ENCODE data around the gene PCDHGB6.
"Not testable (repeated sequence)": the region's sequence is repeated elsewhere in the genome, so short reads cannot be mapped to it uniquely, and the experiment has no call there.

Gene PCDHGB6

DNA sequence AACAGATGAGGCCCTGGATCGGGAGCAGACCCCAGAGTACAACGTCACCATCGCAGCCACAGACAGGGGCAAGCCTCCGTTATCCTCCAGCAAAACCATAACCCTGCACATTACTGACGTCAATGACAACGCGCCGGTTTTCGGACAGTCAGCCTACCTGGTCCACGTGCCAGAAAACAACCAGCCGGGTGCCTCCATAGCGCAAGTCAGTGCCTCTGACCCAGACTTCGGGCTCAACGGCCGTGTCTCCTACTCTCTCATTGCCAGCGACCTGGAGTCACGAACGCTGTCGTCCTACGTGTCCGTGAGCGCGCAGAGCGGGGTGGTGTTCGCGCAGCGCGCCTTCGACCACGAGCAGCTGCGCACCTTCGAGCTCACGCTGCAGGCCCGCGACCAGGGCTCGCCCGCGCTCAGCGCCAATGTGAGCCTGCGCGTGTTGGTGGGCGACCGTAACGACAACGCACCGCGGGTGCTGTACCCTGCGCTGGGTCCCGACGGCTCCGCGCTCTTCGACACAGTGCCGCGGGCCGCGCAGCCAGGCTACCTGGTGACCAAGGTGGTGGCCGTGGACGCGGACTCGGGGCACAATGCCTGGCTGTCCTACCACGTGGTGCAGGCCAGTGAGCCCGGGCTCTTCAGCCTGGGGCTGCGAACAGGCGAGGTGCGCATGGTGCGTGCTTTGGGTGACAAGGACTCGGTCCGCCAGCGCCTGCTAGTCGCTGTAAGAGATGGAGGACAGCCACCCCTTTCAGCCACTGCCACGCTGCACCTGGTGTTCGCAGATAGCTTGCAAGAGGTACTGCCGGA lies 11.5 kb downstream of the PCDHGB6 start:
- ATAC-seq (no peak), DNase-seq (no peak)

DNA sequence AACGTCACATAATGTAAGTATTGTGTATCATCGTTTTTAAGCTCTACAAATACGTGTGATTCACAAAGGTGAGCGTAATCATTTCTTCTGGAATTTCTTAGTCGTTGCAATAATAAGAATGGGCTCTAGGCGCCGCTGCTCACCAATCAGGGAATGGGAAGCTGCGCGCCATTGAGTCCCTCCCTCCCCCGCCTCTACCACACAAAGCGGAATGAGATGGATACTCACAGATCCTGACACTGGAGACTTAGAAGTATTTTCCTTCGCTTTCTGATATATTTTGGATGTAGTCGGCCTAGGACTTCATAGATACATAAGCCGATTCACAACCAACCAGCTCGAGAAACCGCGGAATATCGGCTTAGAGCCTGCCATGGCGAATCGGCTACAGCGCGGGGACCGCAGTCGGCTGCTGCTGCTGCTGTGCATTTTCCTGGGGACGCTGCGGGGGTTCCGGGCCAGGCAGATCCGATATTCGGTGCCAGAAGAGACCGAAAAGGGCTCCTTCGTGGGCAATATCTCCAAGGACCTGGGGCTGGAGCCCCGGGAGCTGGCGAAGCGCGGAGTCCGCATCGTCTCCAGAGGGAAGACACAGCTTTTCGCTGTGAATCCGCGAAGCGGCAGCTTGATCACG lies 13.2 kb downstream of the PCDHGB6 start, which contains the start of gene PCDHGA11:
PCDHGA11 (plus strand) TSS at position 197 of the 634 bp plus-strand sequence; CDS start at position 374, 177 bp downstream.
- DNase-seq (peak; percentile 62), ATAC-seq (no peak)

GRCh38 chr5:141421489-141421855 lies 13.7 kb downstream of the PCDHGB6 start:
- DNase-seq, result no peak
- no peak for ATAC-seq

DNA sequence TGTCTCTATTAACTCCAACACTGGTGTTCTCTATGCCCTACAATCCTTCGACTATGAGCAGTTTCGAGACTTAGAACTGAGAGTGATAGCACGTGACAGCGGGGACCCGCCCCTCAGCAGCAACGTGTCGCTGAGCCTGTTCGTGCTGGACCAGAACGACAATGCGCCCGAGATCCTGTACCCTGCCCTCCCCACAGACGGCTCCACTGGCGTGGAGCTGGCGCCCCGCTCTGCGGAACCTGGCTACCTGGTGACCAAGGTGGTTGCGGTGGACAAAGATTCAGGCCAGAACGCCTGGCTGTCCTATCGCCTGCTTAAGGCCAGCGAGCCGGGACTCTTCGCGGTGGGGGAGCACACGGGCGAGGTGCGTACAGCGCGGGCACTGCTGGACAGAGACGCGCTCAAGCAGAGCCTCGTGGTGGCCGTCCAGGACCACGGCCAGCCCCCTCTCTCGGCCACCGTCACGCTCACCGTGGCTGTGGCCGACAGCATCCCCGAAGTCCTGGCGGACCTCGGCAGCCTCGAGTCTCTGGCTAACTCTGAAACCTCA lies 15.0 kb downstream of the PCDHGB6 start:
- ATAC-seq (no peak), DNase-seq (no peak)

GRCh38 chr5:141427783-141428426 lies 20.1 kb downstream of the PCDHGB6 start:
- ATAC-seq (no peak), DNase-seq (no peak)

DNA sequence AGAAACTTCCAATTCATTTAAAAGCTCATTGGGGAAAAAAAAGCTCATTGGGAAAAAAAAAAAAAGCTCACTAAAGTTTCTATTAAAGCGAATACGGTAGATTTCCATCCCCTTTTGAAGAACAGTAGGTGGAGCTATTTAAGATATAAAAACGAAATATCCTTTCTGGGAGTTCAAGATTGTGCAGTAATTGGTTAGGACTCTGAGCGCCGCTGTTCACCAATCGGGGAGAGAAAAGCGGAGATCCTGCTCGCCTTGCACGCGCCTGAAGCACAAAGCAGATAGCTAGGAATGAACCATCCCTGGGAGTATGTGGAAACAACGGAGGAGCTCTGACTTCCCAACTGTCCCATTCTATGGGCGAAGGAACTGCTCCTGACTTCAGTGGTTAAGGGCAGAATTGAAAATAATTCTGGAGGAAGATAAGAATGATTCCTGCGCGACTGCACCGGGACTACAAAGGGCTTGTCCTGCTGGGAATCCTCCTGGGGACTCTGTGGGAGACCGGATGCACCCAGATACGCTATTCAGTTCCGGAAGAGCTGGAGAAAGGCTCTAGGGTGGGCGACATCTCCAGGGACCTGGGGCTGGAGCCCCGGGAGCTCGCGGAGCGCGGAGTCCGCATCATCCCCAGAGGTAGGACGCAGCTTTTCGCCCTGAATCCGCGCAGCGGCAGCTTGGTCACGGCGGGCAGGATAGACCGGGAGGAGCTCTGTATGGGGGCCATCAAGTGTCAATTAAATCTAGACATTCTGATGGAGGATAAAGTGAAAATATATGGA lies 22.7 kb downstream of the PCDHGB6 start, which contains the start of gene PCDHGA12:
PCDHGA12 (plus strand) TSS at position 176 of the 782 bp plus-strand sequence; CDS start at position 429, 253 bp downstream.
- ATAC-seq, result no peak

DNA sequence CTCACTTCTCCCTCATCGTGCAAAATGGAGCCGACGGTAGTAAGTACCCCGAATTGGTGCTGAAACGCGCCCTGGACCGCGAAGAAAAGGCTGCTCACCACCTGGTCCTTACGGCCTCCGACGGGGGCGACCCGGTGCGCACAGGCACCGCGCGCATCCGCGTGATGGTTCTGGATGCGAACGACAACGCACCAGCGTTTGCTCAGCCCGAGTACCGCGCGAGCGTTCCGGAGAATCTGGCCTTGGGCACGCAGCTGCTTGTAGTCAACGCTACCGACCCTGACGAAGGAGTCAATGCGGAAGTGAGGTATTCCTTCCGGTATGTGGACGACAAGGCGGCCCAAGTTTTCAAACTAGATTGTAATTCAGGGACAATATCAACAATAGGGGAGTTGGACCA lies 23.5 kb downstream of the PCDHGB6 start:
- ATAC-seq, result no peak

More for the DNA sequence above, 22.7 kb downstream of the PCDHGB6 start, which contains the start of gene PCDHGA12:
- DNase-seq, result no peak

DNA sequence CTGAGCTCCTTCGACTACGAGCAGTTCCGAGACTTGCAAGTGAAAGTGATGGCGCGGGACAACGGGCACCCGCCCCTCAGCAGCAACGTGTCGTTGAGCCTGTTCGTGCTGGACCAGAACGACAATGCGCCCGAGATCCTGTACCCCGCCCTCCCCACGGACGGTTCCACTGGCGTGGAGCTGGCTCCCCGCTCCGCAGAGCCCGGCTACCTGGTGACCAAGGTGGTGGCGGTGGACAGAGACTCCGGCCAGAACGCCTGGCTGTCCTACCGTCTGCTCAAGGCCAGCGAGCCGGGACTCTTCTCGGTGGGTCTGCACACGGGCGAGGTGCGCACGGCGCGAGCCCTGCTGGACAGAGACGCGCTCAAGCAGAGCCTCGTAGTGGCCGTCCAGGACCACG lies 24.5 kb downstream of the PCDHGB6 start:
- DNase-seq, ATAC-seq: not testable (repeated sequence)

More for the DNA sequence above, 23.5 kb downstream of the PCDHGB6 start:
- no peak for DNase-seq

- not testable (repeated sequence) for DNase-seq, ATAC-seq
These were observed 24.9 kb downstream of the PCDHGB6 start for GRCh38 chr5:141432726-141433125.

DNA sequence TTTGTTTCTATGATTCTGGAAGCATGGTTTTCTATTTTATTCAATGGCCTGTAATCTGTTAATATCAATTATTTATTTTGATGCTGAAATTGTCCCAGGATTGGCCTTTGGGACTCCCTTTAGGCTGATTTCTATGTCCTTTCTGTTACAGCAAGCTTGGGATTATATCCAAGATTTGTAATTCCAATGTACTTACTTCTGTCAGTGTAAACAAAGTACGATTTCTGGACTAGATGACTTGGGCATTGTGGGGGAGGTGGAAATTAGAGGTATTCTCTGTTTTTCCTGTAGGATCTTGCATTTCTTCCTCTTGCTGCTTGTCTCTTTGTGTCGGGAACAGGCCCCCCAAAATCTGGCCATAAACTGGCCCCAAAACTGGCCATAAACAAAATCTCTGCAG lies 26.2 kb downstream of the PCDHGB6 start:
- ATAC-seq, result no peak
- DNase-seq, result no peak

DNA sequence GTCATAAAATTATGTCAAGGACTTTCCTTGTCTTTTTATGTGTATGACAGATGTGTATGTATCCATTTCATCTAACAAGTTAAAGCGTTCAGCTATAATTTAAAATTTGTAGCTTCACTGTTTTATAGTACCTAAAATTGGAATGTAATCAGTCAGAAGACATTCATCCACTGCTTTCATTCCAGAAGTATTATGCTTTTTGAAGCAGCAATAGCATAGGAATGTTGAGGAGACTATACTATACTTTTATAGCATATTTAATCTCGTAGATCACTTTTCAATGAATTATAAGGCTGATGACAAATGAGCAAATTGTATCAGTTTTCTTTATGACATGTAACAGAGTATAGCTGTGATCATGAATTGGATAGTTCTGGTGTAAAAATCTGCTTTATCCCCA lies 29.4 kb downstream of the PCDHGB6 start:
- no peak for DNase-seq
- ATAC-seq, result no peak

DNA sequence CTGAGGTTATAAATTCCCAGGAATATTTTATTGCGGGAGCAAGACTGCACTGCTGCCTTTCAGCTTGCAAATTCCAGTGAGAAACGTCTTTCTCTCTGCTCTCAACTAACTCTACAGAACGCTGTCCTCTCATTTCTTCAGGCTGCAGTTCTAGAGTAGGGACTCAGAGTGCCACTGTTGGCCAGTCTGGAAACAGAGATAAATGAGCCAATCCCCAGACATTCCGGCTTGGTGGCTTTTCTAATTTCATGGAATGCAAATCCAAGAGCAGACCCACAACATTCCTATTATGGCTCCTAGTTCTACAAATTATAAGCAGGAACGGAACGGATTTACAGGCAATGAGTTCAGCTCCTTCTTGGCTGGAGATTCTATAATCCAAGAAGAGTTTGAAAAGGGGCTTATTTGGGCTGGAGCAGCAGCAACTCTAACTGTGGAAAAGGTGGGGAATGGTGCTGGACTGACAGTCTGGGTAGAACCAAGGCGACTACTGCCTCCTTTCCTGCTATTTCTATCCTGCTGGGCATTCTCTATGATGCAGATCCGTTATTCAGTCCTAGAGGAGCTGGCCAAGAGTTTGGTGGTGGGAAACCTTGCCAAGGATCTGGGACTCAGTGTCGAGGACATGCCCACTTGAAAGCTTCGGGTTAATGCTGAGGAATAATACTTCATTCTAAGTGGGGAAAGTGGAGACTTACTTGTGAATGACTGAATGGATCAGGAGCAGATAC lies 31.8 kb downstream of the PCDHGB6 start:
- no peak for ATAC-seq
- no peak for DNase-seq

DNA sequence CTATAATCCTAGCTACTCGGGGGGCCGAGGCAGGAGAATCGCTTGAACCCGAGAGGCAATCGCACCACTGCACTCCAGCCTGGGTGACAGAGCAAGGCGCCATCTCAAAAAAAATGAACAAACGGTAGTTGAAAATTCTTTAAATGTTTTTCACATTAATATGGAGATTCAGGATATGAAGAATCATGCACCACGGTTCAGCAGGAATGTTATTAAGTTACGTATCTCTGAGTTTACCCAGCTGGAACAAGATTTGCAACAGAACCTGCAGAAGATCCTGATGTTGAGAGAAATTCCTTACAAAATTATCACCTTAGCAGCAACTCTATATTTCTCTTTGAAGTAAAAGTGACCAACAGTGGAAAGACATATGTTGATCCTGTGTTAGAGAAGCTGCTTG lies 32.5 kb downstream of the PCDHGB6 start:
- DNase-seq (no peak), ATAC-seq (no peak)

- ATAC-seq (no peak), DNase-seq (no peak)
These were observed 33.9 kb downstream of the PCDHGB6 start for GRCh38 chr5:141441571-141442170.

Measured in stimulated activated naive CD8-positive, alpha-beta T cell treated with anti-CD3 and anti-CD28 coated beads, Interleukin-15, Interleukin-2, amounts not matched to agents 100 U/mL and 50 U/mL, for 24 hours (primary cell).